Mesendoderm (in vitro differentiated cells): Measurements from ENCODE around the gene SP3.
A peak's percentile ranks its signal among the peaks of the same experiment; 100 is the strongest.

ENCODE experiments used
- DNase-seq: peaks from one replicate; pipeline ENCODE4 v3.0.0; 2013
- H2AK5ac ChIP-seq: 2 replicates; pipeline ENCODE4 v1.6.1; 2013; ENCODE audit warnings: low read length, inconsistent platforms
- H2BK120ac ChIP-seq: 2 replicates; pipeline ENCODE4 v1.6.1; 2013; ENCODE audit warnings: low read depth, mild to moderate bottlenecking, low read length, moderate library complexity, mixed read lengths
- H2BK15ac ChIP-seq: replicated peaks from 2 replicates; pipeline ENCODE4 v1.6.1; 2013; ENCODE audit warnings: low read depth, mild to moderate bottlenecking, moderate library complexity
- H2BK5ac ChIP-seq: 2 replicates; pipeline ENCODE4 v1.6.1; 2013; ENCODE audit warnings: low read length, inconsistent platforms
- H3K18ac ChIP-seq: 2 replicates; pipeline ENCODE4 v1.6.1; 2013; ENCODE audit warnings: mild to moderate bottlenecking, low read length, mixed read lengths
- H3K23ac ChIP-seq: one replicate; pipeline ENCODE4 v1.6.1; 2013; ENCODE audit warnings: low read length
- H3K27ac ChIP-seq: 2 replicates; pipeline ENCODE4 v1.5.1; 2013; ENCODE audit warnings: low read depth, mild to moderate bottlenecking, inconsistent platforms, low read length, moderate library complexity
- H3K27me3 ChIP-seq: 2 replicates; pipeline ENCODE4 v1.6.1; 2013; ENCODE audit warnings: low read length, control low read depth, mild to moderate bottlenecking, inconsistent platforms; ENCODE audit not compliant: insufficient read depth, poor library complexity
- H3K36me3 ChIP-seq: 2 replicates; pipeline ENCODE4 v1.6.1; 2013; ENCODE audit warnings: low read length, inconsistent platforms; ENCODE audit not compliant: control insufficient read depth, insufficient read depth
- H3K4ac ChIP-seq: one replicate; pipeline ENCODE4 v1.6.1; 2013; ENCODE audit warnings: low read depth, mild to moderate bottlenecking, low read length, moderate library complexity
- H3K4me1 ChIP-seq: 2 replicates; pipeline ENCODE4 v1.6.1; 2013; ENCODE audit warnings: low read depth, low read length, inconsistent platforms; ENCODE audit not compliant: control insufficient read depth
- H3K4me2 ChIP-seq: 2 replicates; pipeline ENCODE4 v1.6.1; 2013; ENCODE audit warnings: low read length
- H3K4me3 ChIP-seq: 2 replicates; pipeline ENCODE4 v1.5.1; 2013; ENCODE audit warnings: mild to moderate bottlenecking, low read length
- H3K56ac ChIP-seq: one replicate; pipeline ENCODE4 v1.6.1; 2013; ENCODE audit warnings: low read length
- H3K79me1 ChIP-seq: 2 replicates; pipeline ENCODE4 v1.6.1; 2013; ENCODE audit warnings: low read length, inconsistent platforms
- H3K79me2 ChIP-seq: 2 replicates; pipeline ENCODE4 v1.6.1; 2013; ENCODE audit warnings: mild to moderate bottlenecking, low read length; ENCODE audit not compliant: control insufficient read depth, insufficient read depth
- H3K9ac ChIP-seq: 2 replicates; pipeline ENCODE4 v1.6.1; 2013; ENCODE audit warnings: low read length, inconsistent platforms
- H4K5ac ChIP-seq: one replicate; pipeline ENCODE4 v1.6.1; 2013; ENCODE audit warnings: low read length
- H4K8ac ChIP-seq: one replicate; pipeline ENCODE4 v1.6.1; 2013; ENCODE audit warnings: low read depth, mild to moderate bottlenecking, control low read depth, low read length, moderate library complexity
- WGBS: extraction: QIAGEN DNeasy Blood & Tissue Kit; methylation state at CpG from one replicate; pipeline ENCODE4 v1.1.7; 2013; ENCODE audit warnings: low lambda C conversion rate, missing lambda C conversion rate; ENCODE audit not compliant: insufficient coverage; ENCODE audit errors: extremely low coverage; 5-methylcytosine and 5-hydroxymethylcytosine counted together

The SP3 gene

DNA sequence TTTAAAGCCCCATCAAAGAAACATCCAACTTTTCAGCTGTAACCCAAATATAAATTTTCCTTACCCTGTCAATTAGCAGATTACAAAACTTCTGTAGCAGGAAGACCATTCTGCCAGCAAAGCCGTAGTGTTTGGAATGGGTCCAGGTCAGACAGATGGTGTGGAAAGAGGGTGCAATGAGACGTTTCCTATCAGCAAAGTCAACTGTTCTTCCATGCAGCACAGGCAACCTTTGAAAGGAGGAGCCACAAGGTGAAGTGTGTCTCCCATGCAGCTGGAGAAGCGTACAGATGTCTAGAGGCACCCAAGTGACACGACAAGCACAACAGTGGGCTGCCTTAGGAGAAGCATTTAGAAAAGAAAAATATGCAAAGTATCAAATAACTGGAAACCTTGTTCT is 83.7 kb downstream of the SP3 start:
- Histone ChIP-seq H3K18ac (no peak overlapping the region), H3K36me3 (no peaks in the 10 kb centered on the region), H3K79me1 (no peaks in the 10 kb centered on the region), H3K27ac (no peak overlapping the region), H3K4me2 (no peak overlapping the region), H3K9ac (no peak overlapping the region), H2BK120ac (no peak overlapping the region), H3K4me3 (no peak overlapping the region), H3K4ac (no peak overlapping the region), H2BK5ac (no peak overlapping the region), H2AK5ac (no peak overlapping the region), H4K8ac (no peak overlapping the region), H3K79me2 (no peaks in the 10 kb centered on the region), H2BK15ac (no peak overlapping the region), H3K23ac (no peak overlapping the region), H4K5ac (no peak overlapping the region), H3K27me3 (no peaks in the 10 kb centered on the region), H3K4me1 (no peaks in the 10 kb centered on the region), H3K56ac (no peak overlapping the region)
- DNase-seq = no peak
- WGBS = no CpG with 5 or more reads among the region's 4 CpGs

DNA sequence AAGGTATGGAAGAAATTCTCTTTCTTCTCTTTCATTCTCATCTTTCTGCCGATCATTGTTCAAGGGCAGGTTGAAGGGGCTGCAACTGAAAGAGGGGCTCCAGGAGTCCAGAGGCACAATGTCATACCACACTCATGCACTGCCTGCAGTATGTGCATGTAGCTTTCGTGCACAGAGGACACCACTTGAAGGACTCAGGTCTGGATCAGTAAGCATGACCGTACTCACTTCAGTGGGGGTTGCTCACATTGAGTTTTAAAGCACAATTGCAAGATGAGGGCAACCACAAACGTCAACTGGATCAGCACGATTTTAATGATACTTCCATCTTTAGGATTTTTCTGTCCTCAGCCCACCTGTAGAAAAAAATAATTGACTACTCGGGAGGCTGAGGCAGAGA is 84.6 kb downstream of the SP3 start:
- H3K36me3 ChIP-seq = no peaks in the 10 kb centered on the region
- H3K9ac ChIP-seq = no peak overlapping the region
- DNase-seq = no peak
- no peak overlapping the region for H3K23ac ChIP-seq
- no peak overlapping the region for H3K27ac ChIP-seq
- H3K27me3 ChIP-seq = no peaks in the 10 kb centered on the region
- H3K4me2 ChIP-seq = no peak overlapping the region
- H3K4ac ChIP-seq = no peak overlapping the region
- WGBS = no CpG with 5 or more reads among the region's 6 CpGs
- no peak overlapping the region for H4K5ac ChIP-seq
- H3K79me2 ChIP-seq = no peaks in the 10 kb centered on the region
- no peaks in the 10 kb centered on the region for H3K79me1 ChIP-seq
- H2BK5ac ChIP-seq = no peak overlapping the region
- no peak overlapping the region for H4K8ac ChIP-seq
- H3K18ac ChIP-seq = no peak overlapping the region
- H2AK5ac ChIP-seq = no peak overlapping the region
- H3K56ac ChIP-seq = no peak overlapping the region
- H2BK120ac ChIP-seq = no peak overlapping the region
- no peak overlapping the region for H3K4me3 ChIP-seq
- no peak overlapping the region for H2BK15ac ChIP-seq
- no peaks in the 10 kb centered on the region for H3K4me1 ChIP-seq

DNA sequence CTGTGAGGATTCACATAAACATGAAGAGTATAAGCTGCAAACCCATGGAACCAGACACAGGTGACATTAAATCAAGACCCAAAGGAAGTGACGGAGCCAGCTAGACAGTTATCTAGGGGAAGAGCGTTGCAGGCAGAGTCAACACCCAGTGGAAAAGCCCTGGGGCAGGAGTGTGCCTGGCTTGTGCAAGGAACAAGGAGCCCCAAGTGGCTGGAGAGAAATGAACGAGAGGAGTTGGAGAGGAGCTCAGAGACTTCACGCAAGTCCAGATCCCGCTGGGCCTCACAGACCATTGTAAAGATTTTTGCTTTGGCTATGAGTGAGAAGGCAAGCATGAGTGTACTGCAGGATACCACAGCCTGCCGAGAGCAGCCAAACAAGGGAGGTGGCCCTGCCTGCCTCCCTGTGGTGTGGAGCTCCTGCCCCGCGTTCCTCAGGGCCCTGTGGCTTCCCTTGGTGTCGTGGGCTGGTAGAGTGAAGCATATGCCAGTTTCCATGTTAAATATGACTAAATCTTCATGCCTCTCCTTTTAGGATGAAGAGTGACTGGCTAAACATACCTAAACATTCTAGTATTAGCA is 88.2 kb downstream of the SP3 start:
- H3K79me1 ChIP-seq = no peaks in the 10 kb centered on the region
- H3K4me3 ChIP-seq = no peak overlapping the region
- H3K36me3 ChIP-seq = no peaks in the 10 kb centered on the region
- WGBS = no CpG with 5 or more reads among the region's 9 CpGs
- no peak overlapping the region for H2BK5ac ChIP-seq
- H4K8ac ChIP-seq = no peak overlapping the region
- no peak overlapping the region for H3K23ac ChIP-seq
- H4K5ac ChIP-seq = no peak overlapping the region
- peak; percentile 40 for DNase-seq
- H3K79me2 ChIP-seq = no peaks in the 10 kb centered on the region
- no peak overlapping the region for H3K18ac ChIP-seq
- H3K4ac ChIP-seq = no peak overlapping the region
- no peak overlapping the region for H3K56ac ChIP-seq
- H3K27me3 ChIP-seq = no peaks in the 10 kb centered on the region
- no peak overlapping the region for H2BK120ac ChIP-seq
- H3K27ac ChIP-seq = no peak overlapping the region
- H3K9ac ChIP-seq = no peak overlapping the region
- no peak overlapping the region for H2BK15ac ChIP-seq
- no peak overlapping the region for H2AK5ac ChIP-seq
- H3K4me1 ChIP-seq = no peaks in the 10 kb centered on the region
- no peak overlapping the region for H3K4me2 ChIP-seq

- Histone ChIP-seq H2AK5ac (no peak overlapping the region), H3K27ac (no peak overlapping the region), H3K79me1 (no peaks in the 10 kb centered on the region), H3K36me3 (no peaks in the 10 kb centered on the region), H2BK15ac (no peak overlapping the region), H3K4me3 (no peak overlapping the region), H3K27me3 (no peaks in the 10 kb centered on the region), H3K4ac (no peak overlapping the region), H3K79me2 (no peaks in the 10 kb centered on the region), H3K18ac (no peak overlapping the region), H3K23ac (no peak overlapping the region), H4K5ac (no peak overlapping the region), H3K4me2 (no peak overlapping the region), H3K56ac (no peak overlapping the region), H3K4me1 (no peaks in the 10 kb centered on the region), H2BK120ac (no peak overlapping the region), H4K8ac (no peak overlapping the region), H3K9ac (no peak overlapping the region), H2BK5ac (no peak overlapping the region)
- no peak for DNase-seq
- WGBS = no CpG with 5 or more reads among the region's 1 CpG
Measured at GRCh38 chr2:173874894-173875237, 90.3 kb downstream of the SP3 start.

DNA sequence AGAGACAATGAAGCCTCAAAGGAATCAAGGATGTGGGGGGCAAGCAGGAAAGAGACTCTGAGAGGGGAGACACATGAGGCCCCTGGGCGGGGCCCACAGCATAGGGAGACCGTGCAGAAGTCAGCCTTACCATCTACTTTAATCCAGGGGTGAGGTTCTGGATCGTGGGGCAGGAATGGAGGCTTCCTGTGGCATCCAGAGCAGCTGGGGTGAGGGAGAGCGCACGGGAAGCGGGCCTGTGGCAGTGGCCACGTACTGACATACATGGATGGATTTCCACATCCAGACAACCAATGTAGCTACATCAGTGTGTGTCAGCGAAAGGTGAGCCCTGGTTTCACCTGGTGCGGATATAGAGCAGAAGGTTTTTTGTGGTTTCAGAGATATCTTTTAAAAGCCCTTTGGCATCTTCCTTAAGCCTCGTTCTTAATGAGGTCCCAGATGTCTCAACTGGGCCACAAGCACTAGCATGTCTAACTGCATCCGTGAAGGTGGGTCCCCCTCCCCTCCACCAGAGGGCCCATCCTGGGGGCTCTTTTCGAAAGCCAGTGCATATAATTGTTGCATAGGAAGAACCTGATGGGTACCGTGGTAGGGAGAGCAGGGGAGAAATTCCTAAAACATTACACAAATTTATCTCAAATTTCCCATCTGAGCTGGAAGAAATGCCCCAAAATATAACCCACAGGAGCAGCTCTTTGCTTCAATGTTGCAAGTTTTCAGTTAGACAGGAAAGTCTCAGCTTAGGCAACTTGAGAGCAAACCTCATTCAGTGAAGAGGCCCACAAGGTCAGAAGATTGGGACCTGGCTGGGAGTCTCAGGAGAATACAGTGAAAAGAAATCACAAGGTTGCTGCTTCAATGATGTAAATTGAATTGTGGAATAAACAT is 90.9 kb downstream of the SP3 start:
- Histone ChIP-seq H3K27ac (no peak overlapping the region), H3K79me2 (no peaks in the 10 kb centered on the region), H3K4me1 (no peaks in the 10 kb centered on the region), H3K79me1 (no peaks in the 10 kb centered on the region), H2BK15ac (no peak overlapping the region), H3K56ac (no peak overlapping the region), H3K9ac (no peak overlapping the region), H4K5ac (no peak overlapping the region), H3K36me3 (no peaks in the 10 kb centered on the region), H3K23ac (no peak overlapping the region), H3K27me3 (no peaks in the 10 kb centered on the region), H3K4me2 (no peak overlapping the region), H2AK5ac (no peak overlapping the region), H3K4me3 (no peak overlapping the region), H3K4ac (no peak overlapping the region), H4K8ac (no peak overlapping the region), H2BK120ac (no peak overlapping the region), H3K18ac (no peak overlapping the region), H2BK5ac (no peak overlapping the region)
- no peak for DNase-seq
- WGBS = no CpG with 5 or more reads among the region's 13 CpGs
